Naive B cell (primary cell): ENCODE measurements around the gene RPL35A. TPM values are rescaled to one million over a fixed set of nuclear protein-coding genes. Genes with fewer than 3 reads are reported as not detected.
"Not testable (repeated sequence)": the region's sequence is repeated elsewhere in the genome, so short reads cannot be mapped to it uniquely, and the experiment has no call there.

Source experiments
- ATAC-seq, 2 donors: fragments of 150-1000 bp; cut with Tn5 transposase; 2 replicates each; pipeline ENCODE4 v1.10.0; 2021; ENCODE audit warnings: low read depth in 2 of 2, mild to moderate bottlenecking in 2 of 2, moderate library complexity in 2 of 2
- DNase-seq: peaks from one replicate; pipeline ENCODE4 v3.0.0; 2022
- H3K27ac Mint-ChIP-seq, 6 donors: one replicate each; pipeline ENCODE4 v1.8.0; 2020 to 2022; ENCODE audit warnings: mild to moderate bottlenecking in 6 of 6, mixed read lengths in 6 of 6, moderate library complexity in 5 of 6, inconsistent platforms in 2 of 6
- H3K27me3 Mint-ChIP-seq, 3 donors: one replicate each; pipeline ENCODE4 v1.8.0; 2021 to 2022; ENCODE audit warnings: mixed read lengths in 3 of 3, mild to moderate bottlenecking in 1 of 3
- H3K36me3 Mint-ChIP-seq, 2 donors: one replicate each; pipeline ENCODE4 v1.8.0; 2020 to 2022; ENCODE audit warnings: mixed read lengths in 2 of 2, inconsistent platforms in 1 of 2, mild to moderate bottlenecking in 1 of 2
- H3K4me1 Mint-ChIP-seq, 3 donors: one replicate each; pipeline ENCODE4 v1.8.0; 2020 to 2022; ENCODE audit warnings: mixed read lengths in 3 of 3, inconsistent platforms in 1 of 3, mild to moderate bottlenecking in 1 of 3, moderate library complexity in 1 of 3
- H3K4me3 Mint-ChIP-seq, 8 donors: one replicate each; pipeline ENCODE4 v1.8.0; 2020 to 2022; ENCODE audit warnings: mild to moderate bottlenecking in 8 of 8, mixed read lengths in 8 of 8, moderate library complexity in 8 of 8, inconsistent platforms in 2 of 8
- H3K9me3 Mint-ChIP-seq, 7 donors: one replicate each; pipeline ENCODE4 v1.8.0; 2020 to 2022; ENCODE audit warnings: mixed read lengths in 7 of 7, mild to moderate bottlenecking in 5 of 7, inconsistent platforms in 2 of 7, moderate library complexity in 1 of 7
- polyA plus RNA-seq, 6 donors: library from polyadenylated mRNA; unstranded; fragments of 300-500 nt; fragmentation: Illumina TruSeq; gene quantifications; one replicate each; pipeline ENCODE4 v1.2.3, GENCODE V29; 2021; ENCODE audit warnings: low read depth in 6 of 6

The RPL35A gene
- polyA plus RNA-seq, 6 donors from 2014 or later, result 928 to 1,990 (median 1,827) TPM

GRCh38 chr3:197927578-197927977 is 22.4 kb upstream of the RPL35A start:
- not testable (repeated sequence) for H3K4me1 Mint-ChIP-seq, H3K27me3 Mint-ChIP-seq, H3K9me3 Mint-ChIP-seq, H3K4me3 Mint-ChIP-seq, DNase-seq, ATAC-seq
- Mint-ChIP-seq H3K27ac (peak overlapping the region in 1 of 6 donors; percentile 27), H3K36me3 (peaks cover 0 to 12% of the 10 kb centered on the region in 2 donors)

- no peaks in the 10 kb centered on the region for H3K9me3 Mint-ChIP-seq
- no peaks in the 10 kb centered on the region for H3K27me3 Mint-ChIP-seq
- DNase-seq (no peak), ATAC-seq (no peak)
- no peaks in the 10 kb centered on the region for H3K4me1 Mint-ChIP-seq
- H3K4me3 Mint-ChIP-seq, result no peak overlapping the region
- peak overlapping the region in 1 of 6 donors; percentile 69 for H3K27ac Mint-ChIP-seq
- H3K36me3 Mint-ChIP-seq, result peaks cover 0 to 9% of the 10 kb centered on the region in 2 donors
Observed at GRCh38 chr3:197936819-197937384, 13.1 kb upstream of the RPL35A start.

- Mint-ChIP-seq H3K4me1 (no peaks in the 10 kb centered on the region), H3K27me3 (no peaks in the 10 kb centered on the region), H3K27ac (no peak overlapping the region), H3K4me3 (no peak overlapping the region), H3K9me3 (no peaks in the 10 kb centered on the region), H3K36me3 (peaks cover 0 to 9% of the 10 kb centered on the region in 2 donors)
- ATAC-seq, result no peak
- DNase-seq, result no peak
Observed at GRCh38 chr3:197940745-197941384, 9.1 kb upstream of the RPL35A start.

GRCh38 chr3:197942956-197943556 is 6.9 kb upstream of the RPL35A start:
- Mint-ChIP-seq H3K27ac (no peak overlapping the region), H3K9me3 (no peaks in the 10 kb centered on the region), H3K4me3 (no peak overlapping the region), H3K27me3 (no peaks in the 10 kb centered on the region), H3K4me1 (no peaks in the 10 kb centered on the region), H3K36me3 (peaks cover 0 to 9% of the 10 kb centered on the region in 2 donors)
- ATAC-seq, result peak; percentile 70
- no peak for DNase-seq

- H3K9me3 Mint-ChIP-seq, result no peaks in the 10 kb centered on the region
- ATAC-seq, result peak; percentile 1
- H3K27me3 Mint-ChIP-seq, result no peaks in the 10 kb centered on the region
- H3K4me3 Mint-ChIP-seq, result peak overlapping the region; percentile 93 to 99 (median 98)
- H3K27ac Mint-ChIP-seq, result peak overlapping the region; percentile 99 to 100 (median 99)
- H3K36me3 Mint-ChIP-seq, result peaks cover 10 to 12% of the 10 kb centered on the region in 2 donors
- no peak for DNase-seq
- H3K4me1 Mint-ChIP-seq, result peaks cover 28 to 41% (median 38%) of the 10 kb centered on the region in 3 donors
Observed at GRCh38 chr3:197949191-197949777, 706 bp upstream of the RPL35A start.

GRCh38 chr3:197950677-197951061 is 679 bp downstream of the RPL35A start:
- Mint-ChIP-seq H3K4me3 (peak overlapping the region; percentile 93 to 99 (median 98)), H3K27ac (peak overlapping the region; percentile 99 to 100 (median 99)), H3K36me3 (peaks cover 10 to 14% of the 10 kb centered on the region in 2 donors), H3K9me3 (no peaks in the 10 kb centered on the region), H3K4me1 (peaks cover 28 to 45% (median 38%) of the 10 kb centered on the region in 3 donors), H3K27me3 (no peaks in the 10 kb centered on the region)
- DNase-seq (no peak), ATAC-seq (no peak)

- Mint-ChIP-seq H3K36me3 (peaks cover 10 to 14% of the 10 kb centered on the region in 2 donors), H3K27me3 (no peaks in the 10 kb centered on the region), H3K27ac (peak overlapping the region in 5 of 6 donors; percentile 72 to 100 (median 99)), H3K4me1 (peaks cover 28 to 45% (median 38%) of the 10 kb centered on the region in 3 donors), H3K9me3 (no peaks in the 10 kb centered on the region), H3K4me3 (peak overlapping the region; percentile 93 to 99 (median 98))
- ATAC-seq (no peak), DNase-seq (no peak)
Observed at GRCh38 chr3:197951392-197951990, 1.5 kb downstream of the RPL35A start.

- peaks cover 10 to 14% of the 10 kb centered on the region in 2 donors for H3K36me3 Mint-ChIP-seq
- H3K4me1 Mint-ChIP-seq, result peaks cover 28 to 47% (median 40%) of the 10 kb centered on the region in 3 donors
- ATAC-seq (no peak), DNase-seq (no peak)
- no peaks in the 10 kb centered on the region for H3K9me3 Mint-ChIP-seq
- H3K27me3 Mint-ChIP-seq, result no peaks in the 10 kb centered on the region
- peak overlapping the region in 6 of 8 donors; percentile 32 to 82 (median 48) for H3K4me3 Mint-ChIP-seq
- H3K27ac Mint-ChIP-seq, result peak overlapping the region in 5 of 6 donors; percentile 42 to 100 (median 70)
Observed at GRCh38 chr3:197952440-197952839, 2.5 kb downstream of the RPL35A start.

- H3K36me3 Mint-ChIP-seq, result peaks cover 10 to 14% of the 10 kb centered on the region in 2 donors
Observed at GRCh38 chr3:197953325-197953724, 3.3 kb downstream of the RPL35A start.

GRCh38 chr3:197953881-197954280 is 3.9 kb downstream of the RPL35A start:
- DNase-seq (no peak), ATAC-seq (no peak)
- Mint-ChIP-seq H3K4me1 (peaks cover 36 to 57% (median 49%) of the 10 kb centered on the region in 3 donors), H3K27ac (peak overlapping the region in 3 of 6 donors; percentile 42 to 80 (median 48)), H3K9me3 (no peaks in the 10 kb centered on the region), H3K27me3 (no peaks in the 10 kb centered on the region), H3K36me3 (peaks cover 10 to 14% of the 10 kb centered on the region in 2 donors), H3K4me3 (peak overlapping the region in 1 of 8 donors; percentile 60)

More at GRCh38 chr3:197953325-197953724, 3.3 kb downstream of the RPL35A start:
- H3K9me3 Mint-ChIP-seq, result no peaks in the 10 kb centered on the region
- ATAC-seq, result no peak
- DNase-seq, result no peak
- H3K4me3 Mint-ChIP-seq, result peak overlapping the region in 4 of 8 donors; percentile 22 to 60 (median 52)
- peak overlapping the region in 4 of 6 donors; percentile 29 to 67 (median 48) for H3K27ac Mint-ChIP-seq
- H3K27me3 Mint-ChIP-seq, result no peaks in the 10 kb centered on the region
- peaks cover 33 to 52% (median 46%) of the 10 kb centered on the region in 3 donors for H3K4me1 Mint-ChIP-seq

GRCh38 chr3:197955892-197956477 is 6.0 kb downstream of the RPL35A start:
- Mint-ChIP-seq H3K4me3 (peak overlapping the region in 1 of 8 donors; percentile 71), H3K9me3 (no peaks in the 10 kb centered on the region), H3K27me3 (no peaks in the 10 kb centered on the region), H3K36me3 (peaks cover 10 to 14% of the 10 kb centered on the region in 2 donors), H3K4me1 (peaks cover 37 to 54% (median 51%) of the 10 kb centered on the region in 3 donors), H3K27ac (peak overlapping the region in 4 of 6 donors; percentile 14 to 70 (median 40))
- DNase-seq (no peak), ATAC-seq (no peak)

GRCh38 chr3:197956626-197956988 is 6.6 kb downstream of the RPL35A start:
- H3K4me3 Mint-ChIP-seq, result peak overlapping the region in 1 of 8 donors; percentile 72
- H3K27me3 Mint-ChIP-seq, result no peaks in the 10 kb centered on the region
- H3K27ac Mint-ChIP-seq, result peak overlapping the region in 2 of 6 donors; percentile 16 to 54
- ATAC-seq (no peak), DNase-seq (no peak)
- H3K9me3 Mint-ChIP-seq, result no peaks in the 10 kb centered on the region
- peaks cover 37 to 50% (median 48%) of the 10 kb centered on the region in 3 donors for H3K4me1 Mint-ChIP-seq
- peaks cover 10 to 14% of the 10 kb centered on the region in 2 donors for H3K36me3 Mint-ChIP-seq

- no peaks in the 10 kb centered on the region for H3K9me3 Mint-ChIP-seq
- ATAC-seq (no peak), DNase-seq (no peak)
- no peaks in the 10 kb centered on the region for H3K27me3 Mint-ChIP-seq
- peak overlapping the region in 3 of 6 donors; percentile 38 to 88 (median 54) for H3K27ac Mint-ChIP-seq
- H3K4me1 Mint-ChIP-seq, result peaks cover 37 to 46% (median 45%) of the 10 kb centered on the region in 3 donors
- H3K36me3 Mint-ChIP-seq, result peaks cover 10 to 14% of the 10 kb centered on the region in 2 donors
- H3K4me3 Mint-ChIP-seq, result peak overlapping the region in 4 of 8 donors; percentile 2 to 72 (median 20)
Observed at GRCh38 chr3:197957790-197958133, 7.8 kb downstream of the RPL35A start.
